GM21390 (cell line): ENCODE data around the gene PER2.
A peak's percentile ranks its signal among the peaks of the same experiment; 100 is the strongest.

ENCODE experiments used
- ATAC-seq: cut with Tn5 transposase; IDR thresholded peaks from one replicate; pipeline ENCODE4 v1.9.1; 2021; ENCODE audit not compliant: unreplicated experiment

PER2 gene

DNA sequence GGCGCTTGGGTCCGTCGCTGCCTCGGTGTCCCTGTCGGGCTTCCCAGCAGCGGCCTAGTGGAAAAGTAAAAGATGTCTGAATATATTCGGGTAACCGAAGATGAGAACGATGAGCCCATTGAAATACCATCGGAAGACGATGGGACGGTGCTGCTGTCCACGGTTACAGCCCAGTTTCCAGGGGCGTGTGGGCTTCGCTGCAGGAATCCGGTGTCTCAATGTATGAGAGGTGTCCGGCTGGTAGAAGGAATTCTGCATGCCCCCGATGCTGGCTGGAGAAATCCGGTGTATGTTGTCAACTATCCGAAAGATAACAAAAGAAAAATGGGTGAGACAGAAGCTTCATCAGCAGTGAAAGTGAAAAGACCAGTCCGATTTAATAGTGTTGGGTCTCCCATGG lies 56.6 kb downstream of the PER2 start:
- ATAC-seq: no peak

DNA sequence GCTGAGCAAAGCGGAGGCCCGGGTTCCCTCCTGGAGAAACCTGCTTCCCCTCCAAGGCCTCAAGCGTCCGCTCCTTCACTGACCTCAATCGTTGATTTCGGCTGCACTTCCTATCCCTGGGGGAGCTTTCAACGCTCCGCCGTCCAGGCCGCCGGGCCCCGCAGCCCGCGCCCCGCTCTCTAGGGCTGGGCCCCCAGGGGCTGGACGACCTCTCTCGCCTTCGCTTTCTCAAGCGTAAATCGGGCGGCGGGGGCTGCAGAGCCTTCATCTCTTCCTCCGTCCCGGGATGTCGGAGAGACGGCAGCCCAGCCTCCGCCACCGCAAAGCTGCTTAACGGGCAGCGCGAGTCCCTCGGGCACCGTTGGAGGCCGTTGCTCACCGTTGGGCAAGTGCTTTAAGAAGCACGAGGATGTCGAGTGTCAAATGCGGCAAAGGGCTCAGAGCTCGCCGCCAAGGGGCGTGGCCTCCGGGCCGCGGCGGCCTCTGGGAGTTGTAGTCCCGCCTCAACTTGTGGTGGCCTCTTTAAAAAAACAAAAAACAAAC lies 57.1 kb downstream of the PER2 start:
- ATAC-seq: peak; percentile 57

DNA sequence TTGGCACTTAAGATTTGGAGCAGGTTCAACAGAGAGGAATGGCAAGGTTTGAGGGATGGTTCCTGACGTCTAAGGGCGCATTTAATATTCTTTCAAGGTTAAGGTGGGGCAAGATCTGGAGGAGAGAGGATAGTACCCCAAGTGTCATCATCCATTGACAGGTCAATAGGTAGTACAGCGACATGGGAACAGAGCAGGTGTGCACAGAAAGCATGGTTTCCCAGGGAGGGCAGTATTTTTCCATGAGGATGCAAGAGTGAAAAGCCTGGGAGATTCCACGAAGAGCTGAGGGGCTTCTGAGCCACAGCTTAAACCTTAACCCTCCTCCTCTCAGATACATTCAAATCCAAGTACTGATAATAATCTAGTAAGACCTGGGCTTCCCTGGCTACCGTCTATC lies 57.7 kb downstream of the PER2 start:
- no peak for ATAC-seq

DNA sequence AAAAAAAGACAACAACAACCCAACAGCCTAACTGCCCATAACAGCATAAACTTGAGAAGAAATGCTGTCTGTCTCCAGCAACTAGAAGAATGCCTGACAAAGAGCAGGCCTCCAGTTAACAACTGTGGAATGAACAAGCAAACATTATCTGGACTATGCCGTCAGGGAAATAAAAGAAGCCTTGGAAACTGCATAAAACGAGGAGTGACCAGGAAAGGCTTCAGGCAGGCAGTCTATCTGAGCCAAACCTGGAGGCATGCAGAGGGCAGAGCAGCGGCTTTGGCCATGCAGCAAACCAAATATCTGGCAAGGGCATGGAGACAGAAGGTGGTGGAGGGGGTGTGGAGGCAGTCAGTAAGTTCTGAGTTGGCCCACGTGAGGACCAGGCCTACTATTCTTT lies 59.7 kb downstream of the PER2 start:
- no peak for ATAC-seq

GRCh38 chr2:238227587-238228032 lies 60.8 kb downstream of the PER2 start:
- ATAC-seq: no peak

GRCh38 chr2:238226698-238227586 lies 61.5 kb downstream of the PER2 start:
- no peak for ATAC-seq

GRCh38 chr2:238225911-238226697 lies 62.3 kb downstream of the PER2 start:
- no peak for ATAC-seq

- no peak for ATAC-seq
These were observed 63.3 kb downstream of the PER2 start for GRCh38 chr2:238225121-238225520.

DNA sequence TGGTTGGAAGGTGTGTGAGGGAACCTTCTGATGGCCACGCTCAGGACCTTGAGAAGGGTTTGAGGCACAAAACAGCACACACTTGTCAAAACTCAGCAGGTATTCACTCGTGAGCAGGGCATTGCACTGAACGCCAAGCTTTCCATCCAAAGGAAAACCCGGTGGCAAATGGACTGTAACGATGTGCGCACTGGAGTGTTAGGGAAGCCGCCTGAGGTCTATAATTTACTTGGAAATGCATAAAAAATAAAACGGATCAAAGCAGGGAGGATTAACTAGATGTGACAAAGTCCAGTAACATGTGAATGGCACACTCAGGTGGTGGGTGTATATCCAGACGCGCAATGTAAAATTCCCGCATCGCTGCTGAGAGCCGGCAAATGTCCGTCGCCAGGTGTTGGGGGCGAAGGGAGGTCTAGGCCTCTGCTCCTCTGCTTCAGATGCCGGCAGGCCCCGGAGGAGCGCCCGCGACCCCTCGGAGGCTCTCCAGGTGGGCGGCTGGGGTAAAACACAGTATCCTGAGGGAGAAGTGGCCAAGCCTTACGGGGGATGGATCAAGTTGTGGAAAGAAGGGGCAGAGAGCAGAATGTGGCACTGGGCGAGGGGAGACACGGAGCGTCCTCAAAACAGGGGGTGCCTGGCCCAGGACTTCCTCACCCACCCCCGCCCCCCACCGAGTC lies 63.9 kb downstream of the PER2 start:
- no peak for ATAC-seq

DNA sequence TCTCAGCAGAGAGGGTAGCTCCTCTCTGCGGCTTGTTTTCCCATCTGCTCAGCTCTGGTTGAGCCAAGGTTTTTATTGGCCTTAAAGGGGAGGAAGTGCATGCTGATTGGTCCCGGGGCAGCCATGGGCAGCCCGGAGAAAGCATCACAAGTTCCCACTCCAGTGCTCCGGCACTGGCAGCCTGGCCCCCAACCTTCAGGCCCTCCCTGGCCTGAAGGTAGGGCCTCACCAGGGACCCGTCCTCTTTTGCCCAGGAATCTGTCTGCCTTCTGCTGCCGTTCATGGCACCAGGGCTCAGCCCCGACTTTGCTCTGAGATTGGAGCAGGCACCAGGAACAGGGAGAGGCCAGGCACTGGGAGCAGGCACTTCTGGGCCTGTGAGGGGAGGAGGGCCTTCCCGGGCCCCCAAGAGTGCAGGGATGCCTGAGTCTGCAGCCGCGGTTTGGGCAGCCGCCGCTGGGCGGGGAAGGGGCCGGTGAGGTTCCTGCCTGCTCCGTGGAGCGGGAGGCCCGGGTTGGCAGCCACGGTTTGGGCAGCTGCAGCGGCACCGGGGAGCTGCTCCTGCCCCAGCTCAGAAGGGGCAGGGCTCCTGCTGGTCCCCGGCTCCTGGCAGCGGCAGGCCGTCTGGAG lies 67.4 kb downstream of the PER2 start:
- ATAC-seq: no peak

DNA sequence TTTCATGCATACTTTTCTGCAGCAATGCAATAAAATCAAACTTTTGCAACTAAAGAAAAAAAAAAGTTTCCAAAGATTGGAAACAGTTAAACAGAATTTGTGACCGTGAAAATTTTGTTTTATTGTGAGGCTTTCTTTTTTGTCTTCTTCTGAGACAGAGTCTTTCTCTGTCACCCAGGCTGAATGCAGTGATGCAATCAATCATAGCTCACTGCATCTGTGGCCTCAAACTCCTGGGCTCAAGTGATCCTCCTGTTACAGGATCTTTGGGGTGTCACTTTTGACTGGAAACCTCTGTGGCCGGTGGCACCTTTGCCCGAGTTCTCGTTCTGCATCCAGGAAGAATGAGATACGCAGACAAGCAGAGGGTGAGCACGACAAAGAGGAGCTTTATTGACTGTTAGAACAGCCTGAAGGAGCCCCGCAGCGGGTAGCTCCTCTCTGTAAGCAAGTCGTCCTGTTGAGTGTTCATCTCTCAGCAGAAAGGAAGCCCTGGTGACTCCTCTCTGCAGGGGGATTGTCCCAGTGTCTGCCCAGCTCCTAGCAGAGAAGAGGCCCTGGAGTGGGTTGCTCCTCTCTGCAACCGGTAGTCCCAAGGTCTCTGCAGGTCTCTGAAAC lies 68.0 kb downstream of the PER2 start:
- ATAC-seq: no peak

- ATAC-seq: no peak
These were observed 71.7 kb downstream of the PER2 start for GRCh38 chr2:238216651-238217184.

GRCh38 chr2:238207006-238207405 lies 81.4 kb downstream of the PER2 start:
- no peak for ATAC-seq

- ATAC-seq: no peak
These were observed 84.3 kb downstream of the PER2 start for GRCh38 chr2:238203973-238204683.

DNA sequence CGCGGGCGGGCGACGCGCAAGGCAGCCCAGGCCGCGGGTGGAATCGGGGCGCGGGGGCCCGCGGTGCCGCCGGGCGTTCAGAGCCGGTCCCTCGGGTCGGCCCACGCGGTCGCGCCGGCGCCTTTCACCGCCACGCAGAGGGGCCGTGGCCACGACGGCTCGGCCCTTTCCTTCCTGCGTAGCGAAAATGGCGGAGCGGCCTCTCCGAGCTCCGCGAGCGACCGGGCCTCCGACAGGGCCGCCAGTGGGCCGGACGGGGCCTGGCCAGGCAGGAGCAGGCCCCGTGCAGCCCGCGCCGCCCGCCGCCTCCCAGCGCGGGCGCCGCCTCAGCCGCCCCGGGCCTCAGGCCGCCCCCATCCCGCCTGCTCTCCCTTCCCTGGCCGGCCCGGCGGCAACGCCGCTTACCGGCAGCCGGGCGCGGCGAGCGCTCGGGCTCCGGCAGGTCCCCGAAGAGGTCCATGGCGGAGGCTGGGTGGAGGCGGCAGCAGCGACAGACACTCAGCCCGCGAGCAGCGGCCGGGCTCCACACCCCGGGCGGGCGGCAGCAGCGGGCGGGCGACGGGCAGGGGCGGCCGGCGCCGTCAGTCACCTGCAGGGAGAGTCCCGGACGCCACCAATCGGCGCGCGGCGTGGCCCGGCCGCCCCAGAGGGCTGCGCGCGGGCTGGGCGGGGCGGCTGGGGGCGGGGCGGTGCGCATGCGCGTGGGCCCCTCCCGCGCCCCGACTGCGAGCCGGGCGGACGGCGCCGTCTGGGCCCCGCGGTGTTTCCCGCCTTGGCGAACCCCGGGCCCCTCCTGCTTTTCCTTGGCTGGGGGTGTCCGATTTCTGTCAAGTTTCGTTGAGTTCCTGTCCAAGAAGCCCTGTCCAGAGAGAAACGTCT lies 85.1 kb downstream of the PER2 start, which contains the start of gene ILKAP:
ILKAP (minus strand) TSS at position 602 of the 879 bp plus-strand sequence; CDS start at position 460, 142 bp downstream.
- peak; percentile 94 for ATAC-seq

- ATAC-seq: no peak
These were observed 85.9 kb downstream of the PER2 start for GRCh38 chr2:238202326-238203093.
